SK-N-SH (cell line): ENCODE results near the gene DSCAML1. TPM values are rescaled to one million over a fixed set of nuclear protein-coding genes. Genes with fewer than 3 reads are reported as not detected.

Experiments used
- CTCF ChIA-PET: fragments of 300-600, 350-600 bp; formaldehyde crosslinking; extraction: SDS; loops from one replicate; lab custom pipeline; 2021; lab: Yijun Ruan, JAX
- POLR2A ChIA-PET: fragments of 350-600 bp; sonication (Branson Sonifier 250); formaldehyde crosslinking; extraction: SDS; loops from one replicate; lab custom pipeline; 2020; ENCODE audit warnings: antibody characterized with exemption, inconsistent platforms; lab: Yijun Ruan, JAX
- DNase-seq: peaks from one replicate; pipeline ENCODE4 v3.0.0; 2012
- H2AFZ ChIP-seq: fragments of 200-600 bp; sonication (generic); 2 replicates; pipeline ENCODE4 v1.8.1; 2016; ENCODE audit warnings: antibody characterized with exemption, mild to moderate bottlenecking, low read depth
- H3F3A ChIP-seq: fragments of 200-600 bp; sonication (generic); replicated peaks from 2 replicates; pipeline ENCODE3; 2016; ENCODE audit warnings: antibody characterized with exemption, mild to moderate bottlenecking; ENCODE audit not compliant: insufficient read depth
- H3K27ac ChIP-seq, 2 experiments: fragments of 200-500 bp in 1 of 2; fragments of 200-600 bp in 1 of 2; sonication (Bioruptor generic) in 1 of 2; sonication (generic), shearing (Covaris generic) in 1 of 2; 2 replicates each; pipeline versions ENCODE4 v1.5.1 to v1.6.1; 2014 to 2016; ENCODE audit warnings: low read depth in 2 of 2, inconsistent platforms in 1 of 2, low read length in 1 of 2, mild to moderate bottlenecking in 1 of 2, mixed read lengths in 1 of 2
- H3K27me3 ChIP-seq: fragments of 200-600 bp; sonication (generic), shearing (Covaris generic); 2 replicates; pipeline ENCODE4 v1.6.1; 2016; ENCODE audit warnings: mixed run types; ENCODE audit not compliant: insufficient read depth
- H3K36me3 ChIP-seq, 2 experiments: fragments of 200-500 bp in 1 of 2; fragments of 200-600 bp in 1 of 2; sonication (Bioruptor generic) in 1 of 2; sonication (generic) in 1 of 2; replicated peaks in 1 of 2; 2 replicates each; pipeline versions ENCODE3 to v1.5.1; 2014 to 2016; ENCODE audit warnings: low read length in 1 of 2, mild to moderate bottlenecking in 1 of 2; ENCODE audit not compliant: insufficient read depth in 2 of 2, control insufficient read depth in 1 of 2
- H3K4me1 ChIP-seq, 2 experiments: fragments of 200-500 bp in 1 of 2; fragments of 200-600 bp in 1 of 2; sonication (Bioruptor generic) in 1 of 2; sonication (generic), shearing (Covaris generic) in 1 of 2; 2 replicates each; pipeline versions ENCODE4 v1.5.1 to v1.6.1; 2014 to 2016; ENCODE audit warnings: low read depth in 1 of 2, low read length in 1 of 2, mixed run types in 1 of 2; ENCODE audit not compliant: insufficient read depth in 2 of 2, control insufficient read depth in 1 of 2
- H3K4me2 ChIP-seq: fragments of 200-600 bp; sonication (generic), shearing (Covaris generic); 2 replicates; pipeline ENCODE4 v1.6.1; 2017; ENCODE audit warnings: mixed run types
- H3K4me3 ChIP-seq, 2 experiments: fragments of 200-500 bp in 1 of 2; fragments of 200-600 bp in 1 of 2; sonication (Bioruptor generic) in 1 of 2; sonication (generic), shearing (Covaris generic) in 1 of 2; 2 replicates each; pipeline versions ENCODE4 v1.5.1 to v1.8.1; 2014 to 2016; ENCODE audit warnings: low read depth in 2 of 2, inconsistent platforms in 1 of 2, low read length in 1 of 2, mild to moderate bottlenecking in 1 of 2, mixed read lengths in 1 of 2, moderate library complexity in 1 of 2
- H3K79me2 ChIP-seq: fragments of 200-600 bp; sonication (generic); 2 replicates; pipeline ENCODE4 v1.8.1; 2017; ENCODE audit warnings: mild to moderate bottlenecking; ENCODE audit not compliant: insufficient read depth
- H3K9ac ChIP-seq: fragments of 200-600 bp; sonication (generic); 2 replicates; pipeline ENCODE4 v1.6.1; 2017; ENCODE audit warnings: mixed run types
- H3K9me2 ChIP-seq: fragments of 200-600 bp; sonication (generic); 2 replicates; pipeline ENCODE4 v1.6.1; 2017; ENCODE audit warnings: mixed run types
- H3K9me3 ChIP-seq: fragments of 200-600 bp; sonication (generic); 2 replicates; pipeline ENCODE4 v1.6.1; 2017; ENCODE audit warnings: mixed run types, mild to moderate bottlenecking, moderate library complexity
- H4K20me1 ChIP-seq: fragments of 200-600 bp; sonication (generic); 2 replicates; pipeline ENCODE4 v1.6.1; 2017; ENCODE audit warnings: mild to moderate bottlenecking, mixed run types; ENCODE audit not compliant: insufficient read depth
- CHD2 ChIP-seq: fragments of 150-350 bp; IDR thresholded peaks from 2 replicates; pipeline ENCODE4 v1.6.1; 2018; ENCODE audit warnings: low read length; ENCODE audit not compliant: partially characterized antibody
- EP300 ChIP-seq, 2 experiments: IDR thresholded peaks; 2 replicates each; pipeline versions ENCODE4 v1.4.0 to v1.6.1; 2012; ENCODE audit warnings: borderline replicate concordance in 1 of 2, low read depth in 1 of 2, low read length in 1 of 2
- EZH2phosphoT487 ChIP-seq: fragments of 200-600 bp; sonication (generic); IDR thresholded peaks from 2 replicates; pipeline ENCODE4 v1.6.1; 2017; ENCODE audit warnings: low read depth, mixed run types, mild to moderate bottlenecking, antibody characterized with exemption, moderate library complexity, borderline replicate concordance
- FOXM1 ChIP-seq: IDR thresholded peaks from 2 replicates; pipeline ENCODE4 v1.4.0; 2012; ENCODE audit warnings: low read depth, mild to moderate bottlenecking
- GATA2 ChIP-seq: sonication (generic); formaldehyde crosslinking; IDR thresholded peaks from 2 replicates; pipeline ENCODE4 v1.5.0; 2020; ENCODE audit warnings: mild to moderate bottlenecking, missing genetic modification reagents
- JUND ChIP-seq: IDR thresholded peaks from 2 replicates; pipeline ENCODE4 v1.4.0; 2012
- MAX ChIP-seq: IDR thresholded peaks from 2 replicates; pipeline ENCODE4 v1.4.0; 2012; ENCODE audit warnings: low read depth
- MEF2A ChIP-seq: IDR thresholded peaks from 2 replicates; pipeline ENCODE4 v1.4.0; 2012; ENCODE audit warnings: low read depth, borderline replicate concordance
- RAD21 ChIP-seq: IDR thresholded peaks from 2 replicates; pipeline ENCODE4 v1.6.1; 2012; ENCODE audit warnings: mild to moderate bottlenecking, low read length
- REST ChIP-seq: IDR thresholded peaks from 2 replicates; pipeline ENCODE4 v1.6.1; 2012; ENCODE audit warnings: mild to moderate bottlenecking, low read depth, low read length, moderate library complexity
- RFX5 ChIP-seq: IDR thresholded peaks from 2 replicates; pipeline ENCODE4 v1.6.1; 2012; ENCODE audit warnings: mild to moderate bottlenecking, improper control_type of control experiment, low read length
- TAF1 ChIP-seq: IDR thresholded peaks from 2 replicates; pipeline ENCODE4 v1.6.1; 2012; ENCODE audit warnings: low read depth, mild to moderate bottlenecking, low read length, moderate library complexity, borderline replicate concordance
- TEAD4 ChIP-seq: IDR thresholded peaks from 2 replicates; pipeline ENCODE4 v1.4.0; 2012; ENCODE audit warnings: mild to moderate bottlenecking, borderline replicate concordance; ENCODE audit not compliant: insufficient read depth
- YY1 ChIP-seq: IDR thresholded peaks from 2 replicates; pipeline ENCODE4 v1.4.0; 2012; ENCODE audit warnings: low read depth, mild to moderate bottlenecking
- WGBS: methylation state at CpG from one replicate; pipeline ENCODE4 v1.1.6; 2017; ENCODE audit warnings: low lambda C conversion rate; 5-methylcytosine and 5-hydroxymethylcytosine counted together
- polyA plus RNA-seq, 3 experiments: library from polyadenylated mRNA; depleted of rRNA; stranded (reverse); fragments of >200 nt; gene quantifications; 2 replicates each; pipeline ENCODE4 v1.2.3, GENCODE V29; 2012
- TF ChIP-seq, protein P1 (sequence below): IDR thresholded peaks from 2 replicates; pipeline ENCODE4; 2012

DSCAML1 gene
- polyA plus RNA-seq, 1 of the 3 experiments (the other 2 are of a cell fraction): not detected

DNA sequence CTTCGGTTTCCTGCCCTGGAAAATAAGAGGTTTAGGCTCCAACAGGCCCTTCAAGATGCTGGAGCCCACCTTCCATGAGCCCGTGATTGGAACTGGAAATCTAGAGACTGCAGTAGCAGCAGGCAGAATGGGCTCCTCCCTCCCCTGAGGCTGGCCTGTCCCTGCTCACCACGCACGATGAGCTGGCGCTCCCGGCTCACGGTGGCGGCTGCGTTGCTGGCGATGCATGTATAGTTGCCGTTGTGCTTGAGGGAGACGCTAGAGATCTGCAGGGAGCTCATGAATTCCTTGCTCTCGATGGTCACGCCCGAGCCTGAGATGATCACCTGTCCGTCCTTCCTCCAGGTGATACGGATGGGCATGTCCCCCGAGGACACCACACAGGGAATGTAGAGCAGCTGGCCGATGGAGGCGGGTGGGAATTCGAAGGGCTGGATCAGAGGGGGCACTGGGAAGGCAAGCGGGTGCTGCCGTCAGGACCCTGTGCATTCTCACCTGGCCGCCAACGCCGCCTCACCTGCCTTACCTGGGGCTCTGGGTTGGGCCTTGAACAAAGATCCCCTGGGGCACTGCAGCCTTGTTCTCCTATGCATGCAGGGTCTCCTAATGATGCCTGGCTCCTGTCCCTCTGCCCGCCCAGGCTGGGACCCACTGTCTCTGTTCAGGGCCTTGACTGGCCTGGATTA lies 291.6 kb downstream of the DSCAML1 start:
- Histone ChIP-seq H3K4me3 (no peak overlapping the region), H3K9me2 (no peaks in the 10 kb centered on the region), H4K20me1 (no peaks in the 10 kb centered on the region), H3K27me3 (peaks cover 6% of the 10 kb centered on the region; the same call in 1 of the 2 replicates), H3K27ac (peak overlapping the region in 1 of 2 experiments; percentile 68; a peak in 2 of 4 replicates), H3K79me2 (no peaks in the 10 kb centered on the region), H3K9me3 (no peaks in the 10 kb centered on the region), H3K36me3 (no peaks in the 10 kb centered on the region), H3K4me2 (no peak overlapping the region), H2AFZ (no peak overlapping the region), H3K9ac (no peak overlapping the region), H3F3A (no peaks in the 10 kb centered on the region), H3K4me1 (peaks cover 0 to 71% of the 10 kb centered on the region in 2 experiments; a peak in 1 of 4 replicates)
- 77% methylated on average over 14 of the region's 27 CpGs for WGBS
- ChIA-PET POLR2A (interaction anchor here (2.7 kb wide), 1 partner anchor 15 kb away, joined by 16 read pairs; no protein-coding TSS in a partner anchor), CTCF (interaction anchor here (0.7 to 7.0 kb wide), 4 partner anchors 62 to 312 kb away, joined by 3 to 43 read pairs (median 4); no protein-coding TSS in a partner anchor)
- DNase-seq: no peak
- TF ChIP-seq TAF1 (no peak), FOXM1 (no peak), CHD2 (no peak), TEAD4 (no peak), JUND (no peak), MAX (no peak), MEF2A (no peak), RAD21 (no peak), RFX5 (no peak), YY1 (no peak), REST (no peak), EZH2phosphoT487 (no peak), EP300 (IDR thresholded peaks at IDR 0.05; ENCODE audit: borderline replicate concordance in 1 of 2, low read depth in 1 of 2, low read length in 1 of 2) (no peak), GATA2 (CRISPR knock-in tag) (no peak)
- TF ChIP-seq, protein P1, sequence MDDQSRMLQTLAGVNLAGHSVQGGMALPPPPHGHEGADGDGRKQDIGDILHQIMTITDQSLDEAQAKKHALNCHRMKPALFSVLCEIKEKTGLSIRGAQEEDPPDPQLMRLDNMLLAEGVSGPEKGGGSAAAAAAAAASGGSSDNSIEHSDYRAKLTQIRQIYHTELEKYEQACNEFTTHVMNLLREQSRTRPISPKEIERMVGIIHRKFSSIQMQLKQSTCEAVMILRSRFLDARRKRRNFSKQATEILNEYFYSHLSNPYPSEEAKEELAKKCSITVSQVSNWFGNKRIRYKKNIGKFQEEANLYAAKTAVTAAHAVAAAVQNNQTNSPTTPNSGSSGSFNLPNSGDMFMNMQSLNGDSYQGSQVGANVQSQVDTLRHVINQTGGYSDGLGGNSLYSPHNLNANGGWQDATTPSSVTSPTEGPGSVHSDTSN: no peak
